NCI-H1105 treated with DMSO at 0.1 percent for 48 hours (cell line): ENCODE results near the gene PDE9A.

Experiments used
- DNase-seq: peaks from one replicate; lab custom pipeline; 2025; lab: John Stamatoyannopoulos, UW

The PDE9A gene

DNA sequence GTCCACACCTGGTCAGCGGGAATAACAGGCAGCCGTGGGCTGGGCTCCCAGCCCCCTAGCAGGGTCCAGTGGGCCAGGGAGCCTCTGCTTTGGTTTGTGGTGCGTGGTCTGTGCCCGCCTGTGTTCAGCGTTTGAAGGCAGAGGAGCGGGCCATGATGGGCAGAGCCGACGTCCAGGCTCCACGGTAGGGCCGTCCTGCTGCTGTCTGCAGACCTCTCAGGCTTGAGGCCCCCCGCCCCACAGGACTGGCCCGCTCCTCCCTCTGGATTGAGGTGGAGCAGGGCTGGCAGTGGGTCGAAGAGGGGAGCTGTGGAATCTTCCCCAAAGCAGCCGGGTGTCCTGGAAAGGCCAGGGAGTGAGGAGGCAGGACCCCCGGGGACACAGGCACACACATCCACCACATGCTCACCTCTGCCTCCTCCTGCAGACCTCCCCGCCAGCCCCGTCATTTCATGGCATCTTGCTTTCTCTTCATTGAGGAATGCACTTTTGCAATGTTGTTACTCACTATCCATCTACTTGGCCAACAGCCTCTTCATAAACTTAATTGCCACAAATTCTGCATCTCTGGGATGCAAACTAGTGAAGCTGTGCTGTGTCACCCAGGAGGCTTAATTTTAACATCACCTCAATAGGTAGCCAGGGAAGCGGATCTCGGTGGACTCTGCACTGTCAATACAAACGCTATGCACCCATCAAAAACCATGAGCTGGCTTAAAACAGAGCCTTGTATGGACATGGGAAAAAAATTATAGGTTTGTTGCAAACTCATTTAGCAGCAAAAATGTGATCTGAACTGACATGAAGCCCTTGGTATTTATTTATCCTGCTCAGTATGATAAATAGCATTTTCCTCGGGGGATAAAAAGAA, 85.9 kb downstream of the PDE9A start:
- DNase-seq = no peak

DNA sequence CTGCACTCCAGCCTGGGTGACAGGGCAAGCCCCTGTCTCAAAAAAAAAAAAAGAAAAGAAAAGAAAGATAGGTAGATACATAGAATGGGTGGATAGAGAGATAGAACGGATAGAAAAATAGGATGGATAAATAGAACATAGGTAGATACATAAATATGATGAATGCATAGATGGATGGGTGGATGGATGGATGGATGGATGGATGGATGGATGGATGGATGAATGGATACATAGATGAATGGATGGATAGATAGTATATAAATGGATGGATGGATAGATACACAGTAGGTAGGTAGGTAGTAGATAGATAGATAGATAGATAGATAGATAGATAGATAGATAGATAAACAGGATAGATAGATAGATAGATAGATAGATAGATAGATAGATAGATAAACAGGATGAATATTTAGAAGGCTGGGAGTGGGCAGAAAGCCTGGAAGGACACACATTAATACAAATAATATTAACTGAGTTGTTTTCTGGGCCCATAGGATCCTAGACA, 87.0 kb downstream of the PDE9A start:
- no peak for DNase-seq

DNA sequence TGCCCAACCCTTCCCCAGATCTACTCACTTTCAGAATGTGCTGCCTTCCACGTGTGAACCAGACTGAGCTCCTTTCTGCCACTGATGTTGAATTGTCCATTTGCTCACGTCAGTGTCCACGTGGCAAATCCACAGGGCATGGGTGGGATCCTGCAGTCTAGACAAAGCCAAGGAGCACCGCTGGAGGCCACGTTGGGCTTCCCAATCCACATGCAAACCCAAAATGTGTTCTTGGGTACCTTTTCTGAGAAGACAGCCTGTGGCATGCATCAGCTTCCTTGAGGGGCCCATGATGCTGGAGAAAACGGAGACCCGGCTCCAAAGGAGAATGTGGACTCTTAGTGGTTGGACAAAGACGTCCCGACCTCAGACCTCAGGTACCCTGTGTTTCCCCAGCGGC, 87.6 kb downstream of the PDE9A start:
- no peak for DNase-seq

DNA sequence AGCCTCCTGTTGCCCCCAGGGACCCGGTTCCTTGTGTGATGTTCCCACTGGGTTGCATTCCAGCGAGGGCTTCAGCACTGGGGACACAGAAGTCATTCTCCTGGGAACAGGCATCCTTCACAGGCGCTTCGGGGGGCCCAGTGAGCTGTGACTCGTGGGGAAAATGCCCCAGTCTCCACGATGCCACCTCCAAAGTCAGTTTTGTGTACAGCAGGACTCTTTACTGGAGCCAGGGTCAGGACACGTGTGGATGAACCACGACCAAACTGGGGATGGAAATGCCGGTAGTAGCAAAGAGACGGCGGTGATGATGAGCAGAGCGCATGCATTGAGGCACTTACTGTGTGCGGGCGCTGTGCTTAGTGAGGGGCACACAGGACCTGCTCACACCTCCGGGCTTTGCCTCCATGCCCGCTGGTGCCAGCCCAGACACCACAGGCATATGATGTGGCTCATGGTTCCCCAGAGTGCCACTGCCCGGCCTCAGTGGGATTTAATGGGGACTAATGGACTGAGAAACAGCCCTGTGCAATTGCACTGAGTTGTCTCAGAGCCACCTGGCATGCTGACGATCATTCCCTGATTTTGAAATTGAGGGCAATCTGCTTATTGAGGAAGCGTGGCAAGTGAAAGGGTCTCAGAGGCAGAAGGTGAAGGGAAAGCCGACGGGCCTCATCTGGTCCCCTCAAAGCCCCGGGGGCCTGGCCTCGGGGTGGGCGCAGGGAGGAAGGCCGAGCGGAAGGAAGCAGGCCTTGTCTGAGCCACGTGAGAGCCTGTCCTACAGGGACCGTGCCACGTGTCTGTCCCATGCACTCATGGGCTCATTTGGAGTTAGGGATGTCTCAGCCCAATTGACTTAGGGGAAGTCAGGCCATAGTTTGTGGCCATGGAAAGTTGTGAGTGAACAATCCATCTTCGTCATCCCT, 91.4 kb downstream of the PDE9A start:
- DNase-seq = no peak

DNA sequence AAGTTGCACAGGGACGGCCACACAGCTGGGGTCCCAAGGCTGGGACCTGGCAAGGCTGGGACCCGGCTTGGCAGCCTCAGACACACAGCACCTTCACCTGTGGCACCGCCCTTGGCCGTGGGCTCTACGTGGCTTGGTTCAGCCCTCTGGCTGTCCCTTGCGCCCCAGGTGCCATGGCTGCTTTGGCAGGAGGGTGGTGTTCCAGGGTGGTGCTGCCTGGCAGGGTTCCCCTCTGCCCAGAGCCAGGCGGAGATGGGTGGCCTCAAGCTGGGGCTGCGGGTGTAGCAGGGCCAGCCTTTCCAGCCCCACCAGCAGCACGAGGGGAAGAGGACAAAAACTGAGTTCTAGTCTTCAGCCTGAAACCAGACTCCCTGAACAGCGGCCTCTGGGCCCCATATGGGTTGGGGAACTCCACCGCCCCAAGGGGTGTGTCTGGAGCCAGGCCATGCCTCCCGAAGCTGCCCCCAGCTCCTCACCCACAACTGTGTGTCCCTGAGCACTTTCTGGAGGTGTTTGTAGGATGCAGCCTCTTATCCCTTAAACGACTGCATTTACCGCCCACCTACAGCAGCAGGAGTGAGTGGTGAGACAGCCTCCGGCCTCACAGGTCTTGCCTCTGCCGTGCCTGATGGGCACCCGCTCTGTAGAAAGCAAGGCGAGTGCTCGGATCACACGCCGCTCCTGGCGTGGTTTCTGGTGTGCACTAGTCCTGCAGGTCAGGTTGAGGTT, 92.3 kb downstream of the PDE9A start:
- DNase-seq = no peak

DNA sequence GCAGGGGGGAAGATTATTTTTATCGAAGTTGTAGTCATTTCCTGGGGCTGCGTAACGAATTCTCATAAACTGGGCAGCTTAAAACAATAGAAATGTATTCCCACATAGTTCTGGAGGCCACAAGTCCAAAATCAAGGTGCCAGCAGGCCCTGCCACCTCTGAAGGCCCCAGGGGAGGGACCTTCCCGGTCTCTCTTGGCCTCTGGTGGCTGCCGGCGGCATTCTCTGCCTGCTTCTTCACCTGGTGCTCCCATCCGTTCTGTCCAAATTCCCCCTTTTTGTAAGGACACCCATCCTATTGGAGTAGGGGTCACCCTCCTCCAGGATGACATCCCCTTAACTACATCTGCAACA, 92.8 kb downstream of the PDE9A start:
- DNase-seq = no peak

DNA sequence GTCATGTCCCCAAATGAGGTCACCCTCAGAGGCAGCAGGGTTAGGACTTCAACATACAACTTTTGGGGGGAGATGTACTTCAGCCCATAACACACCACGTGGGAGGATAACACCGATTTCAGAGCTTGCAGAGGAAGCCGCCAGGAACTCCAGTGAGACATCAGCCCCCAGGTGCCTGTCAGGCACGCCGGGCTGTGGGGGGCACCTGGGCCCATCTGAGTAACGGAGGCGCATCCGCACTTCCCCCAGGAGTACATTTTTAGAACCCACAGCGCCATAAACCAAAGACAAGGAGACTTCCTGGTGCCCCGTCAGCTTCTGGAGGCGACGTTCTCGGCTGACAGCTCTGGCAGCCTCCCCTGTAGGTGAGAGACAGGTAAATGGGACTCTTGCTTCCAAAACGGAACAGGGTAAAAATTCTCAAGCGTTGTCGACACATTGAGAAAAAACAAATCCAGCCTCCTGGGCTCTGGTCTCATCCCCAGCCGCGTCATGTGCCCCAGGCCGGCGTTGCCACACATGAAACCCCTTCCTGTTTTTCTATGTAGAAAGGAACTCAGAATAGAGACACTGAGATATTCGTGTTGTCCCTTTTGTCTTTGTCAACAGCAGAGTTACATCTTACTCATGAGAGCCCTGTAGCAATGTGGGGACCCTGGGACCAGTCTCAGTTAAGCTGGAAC, 93.3 kb downstream of the PDE9A start:
- DNase-seq = no peak

DNA sequence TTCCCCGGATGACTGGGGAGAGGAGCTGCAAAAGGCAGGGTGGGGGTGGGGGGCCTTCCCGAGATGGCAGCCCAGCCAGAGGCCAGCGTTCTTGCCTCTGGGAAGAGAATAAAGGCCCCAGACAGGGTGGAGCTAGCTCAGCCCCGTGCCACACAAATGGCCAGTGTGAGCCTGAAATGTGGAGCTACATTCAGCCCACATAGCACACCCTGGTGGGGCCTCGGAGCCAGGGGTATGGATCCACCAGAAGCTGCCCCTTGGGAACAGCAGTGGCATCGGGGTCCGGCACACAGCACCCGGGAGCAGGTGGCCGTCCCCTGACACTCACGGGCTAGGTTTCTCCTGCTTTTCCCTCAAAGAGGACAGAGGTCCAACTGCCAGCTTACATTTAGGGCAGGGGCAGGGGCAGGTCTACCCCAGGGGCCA, 93.9 kb downstream of the PDE9A start:
- DNase-seq = no peak

DNA sequence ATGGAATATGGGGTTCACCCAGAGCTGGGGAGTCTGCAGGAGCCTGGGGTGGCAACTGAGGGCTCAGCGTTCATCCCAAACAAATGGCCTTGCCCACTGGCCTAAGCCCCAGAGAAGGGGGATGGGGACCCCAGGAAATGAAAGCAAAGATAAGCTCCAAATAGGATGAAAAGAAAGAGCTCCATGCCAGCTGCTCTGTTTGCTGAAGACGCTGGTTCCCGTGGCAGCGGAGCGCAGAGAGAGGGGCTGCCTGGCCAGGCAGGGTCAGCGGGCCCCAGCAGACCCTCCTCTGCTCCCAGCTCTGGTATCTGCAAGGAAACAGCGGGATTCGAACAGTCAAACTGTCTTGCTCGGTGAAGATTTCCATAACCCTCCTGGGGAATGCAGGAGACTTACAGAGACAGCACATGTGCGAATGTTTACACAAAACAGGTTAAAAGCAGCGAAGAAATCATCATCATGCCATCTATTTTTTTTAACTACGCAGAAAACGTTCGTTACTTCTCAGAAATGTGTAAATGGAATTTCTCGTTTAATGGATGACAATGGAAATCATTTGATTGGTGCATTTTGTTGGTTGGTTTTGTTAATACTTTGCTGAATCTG, 94.4 kb downstream of the PDE9A start:
- DNase-seq = no peak

DNA sequence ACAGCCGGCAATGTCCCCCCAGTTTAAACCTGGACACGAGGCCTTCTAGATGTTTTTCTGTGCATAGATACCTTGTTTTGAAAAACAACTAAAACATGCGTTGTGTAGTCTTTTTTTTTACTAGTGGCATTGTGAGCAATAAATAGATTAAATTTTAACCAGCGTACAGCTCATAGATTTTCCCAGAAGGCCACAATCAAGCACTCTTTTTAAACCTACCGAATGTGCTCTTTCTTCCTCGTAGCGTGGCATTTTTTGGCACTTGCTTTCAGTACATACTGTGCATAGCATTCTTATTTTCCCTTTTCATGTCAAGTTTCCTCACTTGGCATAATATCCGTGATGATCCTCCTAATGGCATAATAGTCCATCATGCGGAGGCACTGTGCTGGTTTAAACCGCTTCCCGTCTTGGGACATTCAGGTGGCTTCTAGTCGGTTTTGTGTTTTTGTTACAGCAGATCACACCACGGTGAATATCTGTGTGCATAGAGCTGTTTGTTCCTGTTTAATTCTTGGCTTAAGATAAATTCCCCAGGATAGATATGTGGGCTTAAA, 95.3 kb downstream of the PDE9A start:
- DNase-seq = no peak

DNA sequence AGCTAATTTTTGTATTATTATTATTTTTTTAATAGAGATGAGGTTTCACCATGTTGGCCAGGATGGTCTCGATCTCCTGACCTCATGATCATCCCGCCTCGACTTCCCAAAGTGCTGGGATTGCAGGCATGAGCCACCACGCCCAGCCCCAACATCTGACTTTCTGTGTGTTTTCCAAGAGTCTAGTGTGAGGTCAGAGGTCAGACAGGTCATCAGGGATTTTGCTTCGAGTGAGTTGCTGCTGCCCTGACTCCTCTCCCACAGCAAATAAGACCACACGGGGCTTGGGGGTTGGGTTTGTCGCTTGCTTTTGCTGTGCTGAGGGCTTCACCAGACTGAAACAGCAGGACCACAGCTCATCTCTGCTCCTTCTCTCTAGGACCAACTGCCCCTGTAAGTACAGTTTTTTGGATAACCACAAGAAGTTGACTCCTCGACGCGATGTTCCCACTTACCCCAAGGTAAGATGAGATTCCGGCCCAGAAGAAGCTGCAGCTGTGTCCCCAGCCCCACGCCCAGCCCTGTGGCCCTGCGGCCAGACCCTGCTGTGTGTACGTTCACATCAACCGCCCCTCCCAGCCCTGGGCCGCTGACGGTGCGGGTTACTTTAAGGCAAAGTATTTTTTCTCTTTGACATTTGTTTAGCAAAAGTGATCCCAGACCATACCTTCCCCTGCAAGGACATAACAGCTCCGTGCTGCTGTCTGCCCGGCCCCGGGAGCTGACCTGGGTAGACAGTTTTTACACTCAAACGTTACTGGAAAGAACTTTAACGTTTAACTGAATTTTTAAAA, 97.5 kb downstream of the PDE9A start:
- DNase-seq = no peak

DNA sequence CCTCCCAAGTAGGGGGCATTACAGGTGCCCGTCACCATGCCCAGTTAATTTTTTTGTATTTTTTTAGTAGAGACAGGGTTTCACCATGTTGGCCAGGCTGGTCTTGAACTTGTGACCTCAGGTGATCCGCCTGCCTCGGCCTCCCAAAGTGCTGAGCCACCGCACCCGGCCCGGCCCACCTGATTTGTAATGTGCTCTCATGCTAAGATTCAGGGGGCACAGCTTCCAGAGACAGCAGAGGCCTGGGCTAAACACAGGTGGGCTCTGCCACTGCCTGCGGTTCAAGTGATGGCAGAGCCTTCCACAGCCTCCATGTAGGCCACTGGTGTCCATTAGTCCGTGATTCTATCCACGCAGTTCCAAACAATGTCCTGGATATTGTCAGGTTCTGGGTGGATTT, 98.4 kb downstream of the PDE9A start:
- DNase-seq = no peak

DNA sequence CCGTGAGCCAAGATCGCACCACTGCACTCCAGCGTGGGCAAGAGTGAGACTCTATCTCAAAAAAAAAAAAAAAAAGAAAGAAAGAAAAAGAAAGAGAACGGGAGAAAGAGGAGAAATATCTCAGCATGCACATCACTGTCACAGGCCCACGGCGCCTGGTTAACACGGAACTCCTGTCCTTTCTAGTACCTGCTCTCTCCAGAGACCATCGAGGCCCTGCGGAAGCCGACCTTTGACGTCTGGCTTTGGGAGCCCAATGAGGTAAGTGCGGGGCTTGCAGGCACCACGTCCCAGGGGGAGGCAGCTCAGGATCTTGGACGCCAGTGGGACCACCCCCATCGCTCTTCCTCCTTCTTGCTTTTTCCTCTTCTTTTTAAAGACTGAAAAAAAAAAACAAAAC, 100.4 kb downstream of the PDE9A start:
- DNase-seq = no peak

DNA sequence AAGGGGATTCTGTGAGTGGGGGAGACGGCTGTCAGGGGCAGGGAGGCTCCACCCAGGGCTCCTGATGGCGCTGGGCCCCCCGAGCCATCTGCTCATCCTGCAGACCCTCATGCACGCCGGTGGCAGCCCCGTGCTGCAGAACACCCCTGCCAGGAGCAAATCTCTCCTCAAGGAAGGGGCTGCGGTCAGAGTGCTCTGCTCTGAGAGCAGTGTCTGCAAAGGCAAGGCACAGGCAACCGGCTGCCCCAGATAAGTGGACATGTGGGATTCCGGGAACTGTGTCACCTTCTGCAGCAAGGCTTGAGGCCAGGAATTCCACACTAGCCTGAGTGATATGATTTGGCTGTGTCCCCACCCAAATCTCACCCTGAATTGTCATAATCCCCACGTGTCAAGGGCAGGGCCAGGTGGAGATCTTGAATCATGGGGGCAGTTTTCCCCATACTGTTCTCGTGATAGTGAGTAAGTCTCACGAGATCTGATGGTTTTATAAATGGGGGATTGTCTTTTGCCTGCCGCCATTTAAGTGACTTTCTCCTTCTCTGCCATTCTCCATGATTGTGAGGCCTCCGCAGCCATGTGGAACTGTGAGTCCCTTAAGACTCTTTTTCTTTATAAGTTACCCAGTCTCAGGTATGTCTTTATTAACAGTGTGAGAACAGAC, 101.0 kb downstream of the PDE9A start:
- DNase-seq = no peak

DNA sequence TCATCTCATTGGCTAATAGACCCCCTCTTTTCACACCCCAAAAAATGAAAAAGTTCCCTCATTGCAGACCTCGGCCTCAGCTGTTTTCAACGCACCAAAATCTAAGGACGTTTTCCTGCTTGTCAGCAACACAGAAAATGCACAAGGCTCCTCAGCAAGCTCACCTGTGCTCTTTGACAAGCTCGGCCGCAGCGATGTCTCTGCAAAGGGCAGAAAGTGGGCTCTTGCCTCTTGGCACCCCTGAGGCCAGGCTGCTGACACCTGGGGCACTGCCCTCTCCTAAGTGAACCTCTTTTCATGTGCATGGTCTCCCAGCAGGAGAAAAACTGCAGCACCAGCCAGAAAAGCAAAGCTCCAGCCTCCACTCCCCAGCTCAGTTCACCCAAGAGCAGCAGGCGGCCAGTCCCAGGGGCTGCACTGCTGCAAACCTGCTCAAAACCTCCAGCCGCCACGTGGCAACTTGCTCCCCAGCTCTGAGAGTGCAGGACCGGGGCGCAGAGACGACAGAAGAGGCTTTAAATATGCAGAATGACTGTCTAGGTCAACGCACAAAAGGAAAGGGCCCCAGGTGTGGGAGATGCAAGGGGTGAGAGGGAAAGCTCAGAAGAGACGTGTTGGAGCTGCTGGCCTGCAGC, 101.7 kb downstream of the PDE9A start:
- DNase-seq = no peak

DNA sequence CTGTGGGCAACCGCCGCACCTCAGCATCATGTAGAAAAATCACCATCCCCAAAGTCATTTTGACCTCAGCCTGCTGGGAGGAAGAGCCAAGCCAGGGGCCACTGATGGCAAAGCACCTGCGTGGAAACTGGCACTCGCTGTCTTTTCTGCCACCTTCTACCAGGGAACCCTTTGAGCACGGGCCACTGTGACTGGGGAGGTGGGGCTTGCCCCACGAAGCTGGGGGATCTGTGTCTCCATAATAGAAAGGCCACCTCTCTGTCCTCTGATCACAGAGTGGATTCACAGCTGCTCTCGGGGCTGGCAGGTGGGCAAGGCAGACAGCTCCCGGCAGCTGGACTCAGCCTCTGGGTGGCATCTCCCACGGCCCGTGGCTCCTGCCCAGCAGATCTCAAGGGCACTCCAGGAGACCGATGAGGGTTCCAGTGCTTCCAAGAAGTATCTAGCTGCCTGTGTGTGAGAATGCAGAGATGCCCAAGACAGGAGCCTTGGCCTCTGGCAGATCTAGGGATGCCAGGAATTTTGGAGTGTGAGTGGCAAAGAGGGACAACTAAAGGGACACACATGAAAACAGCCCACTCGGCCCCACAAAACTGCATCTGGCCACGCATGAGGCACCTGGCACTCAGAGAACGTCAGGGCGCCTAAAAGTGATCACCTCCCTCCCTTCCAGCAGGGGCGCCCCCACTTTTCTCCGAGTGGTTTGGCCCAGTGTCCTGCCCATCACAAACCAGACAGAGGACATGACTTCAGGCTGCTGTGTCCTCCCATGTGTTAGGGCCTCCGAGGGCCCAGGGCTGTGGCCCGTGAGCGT, 102.6 kb downstream of the PDE9A start:
- DNase-seq = no peak

DNA sequence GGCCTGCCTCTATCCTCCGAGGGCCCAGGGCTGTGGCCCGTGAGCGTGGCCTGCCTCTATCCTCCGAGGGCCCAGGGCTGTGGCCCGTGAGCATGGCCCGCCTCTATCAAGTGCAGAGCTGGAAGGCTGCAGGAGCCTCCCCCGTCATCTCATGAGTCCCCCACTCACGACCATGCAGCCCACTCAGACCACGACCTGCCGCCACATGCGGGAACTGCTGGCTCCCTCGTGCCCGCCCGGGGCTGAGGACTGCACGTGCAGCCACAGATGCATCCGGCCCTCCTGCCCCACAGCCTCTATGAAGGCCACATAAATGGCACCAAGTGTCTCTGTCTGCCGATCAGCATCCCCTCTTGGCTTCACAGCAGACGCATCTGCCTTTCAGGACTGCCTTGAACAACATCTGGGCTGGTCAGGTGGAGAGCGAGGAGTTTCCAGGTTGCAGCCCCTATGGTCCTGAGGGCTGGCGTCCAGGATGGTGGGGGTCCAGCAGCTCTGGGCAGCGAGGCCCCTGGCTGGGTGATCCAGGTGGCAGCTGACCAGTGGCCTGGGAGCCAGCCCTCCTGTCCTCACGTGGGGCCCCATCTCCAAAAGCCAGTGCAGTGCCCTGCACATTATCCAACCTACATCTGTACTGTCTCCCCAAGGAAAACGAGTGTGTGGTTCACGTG, 103.3 kb downstream of the PDE9A start:
- no peak for DNase-seq

DNA sequence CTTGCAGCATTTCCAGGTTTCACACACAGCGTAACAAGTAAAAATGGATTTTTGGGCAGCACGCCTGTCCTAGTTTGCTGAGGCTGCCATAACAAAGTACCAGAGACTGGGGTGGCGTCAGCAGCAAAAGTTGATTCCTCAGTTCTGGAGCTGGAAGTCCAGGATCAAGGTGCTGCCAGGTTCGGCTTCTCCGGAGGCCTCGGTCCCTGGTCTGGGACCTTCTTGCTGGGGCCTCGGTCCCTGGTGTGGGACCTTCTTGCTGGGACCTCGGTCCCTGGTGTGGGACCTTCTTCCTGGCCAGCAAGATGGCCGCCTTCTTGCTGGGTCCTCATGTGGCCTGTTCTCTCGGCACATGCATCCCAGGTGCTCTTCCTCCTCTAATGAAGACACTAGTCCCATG, 104.0 kb downstream of the PDE9A start:
- no peak for DNase-seq
